Ovary (tissue), 3 donors: ENCODE measurements around the gene LAMC1.

ENCODE experiments used
- POLR2A ChIP-seq: fragments of 450-650 bp; IDR thresholded peaks from one replicate; pipeline ENCODE4 v1.6.1; 2017; ENCODE audit warnings: antibody characterized with exemption, mild to moderate bottlenecking, moderate library complexity
- TF ChIP-seq, protein P1 (sequence below), 3 donors: fragments of 450-650 bp in 2 of 3; fragments of 200-600 bp in 1 of 3; IDR thresholded peaks; one replicate each; pipeline versions ENCODE4 v1.5.1 to v1.8.0; 2016 to 2022; ENCODE audit warnings: antibody characterized with exemption in 3 of 3, mild to moderate bottlenecking in 1 of 3
- donor health status: DM: no; HTN: no; CAD: no.

DNA sequence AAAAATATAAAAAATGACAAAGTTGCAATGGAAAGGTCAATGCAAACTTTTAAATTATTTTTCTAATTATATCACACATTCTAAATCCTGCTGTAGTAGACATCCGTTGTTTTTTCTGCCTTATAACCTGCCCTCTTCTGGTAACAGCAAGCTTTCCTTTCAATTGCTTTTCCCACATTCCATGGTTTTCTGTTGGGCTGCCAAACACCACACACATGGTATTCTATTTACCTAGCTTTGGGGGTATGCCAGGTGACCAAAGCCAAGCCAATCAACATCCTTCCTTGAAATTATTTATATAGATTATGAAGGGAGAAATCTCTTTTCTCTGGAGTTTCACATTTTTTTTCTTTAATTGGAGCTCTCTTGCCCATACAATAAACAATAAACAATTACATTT is 3.4 kb upstream of the LAMC1 start:
- TF ChIP-seq, protein P1, sequence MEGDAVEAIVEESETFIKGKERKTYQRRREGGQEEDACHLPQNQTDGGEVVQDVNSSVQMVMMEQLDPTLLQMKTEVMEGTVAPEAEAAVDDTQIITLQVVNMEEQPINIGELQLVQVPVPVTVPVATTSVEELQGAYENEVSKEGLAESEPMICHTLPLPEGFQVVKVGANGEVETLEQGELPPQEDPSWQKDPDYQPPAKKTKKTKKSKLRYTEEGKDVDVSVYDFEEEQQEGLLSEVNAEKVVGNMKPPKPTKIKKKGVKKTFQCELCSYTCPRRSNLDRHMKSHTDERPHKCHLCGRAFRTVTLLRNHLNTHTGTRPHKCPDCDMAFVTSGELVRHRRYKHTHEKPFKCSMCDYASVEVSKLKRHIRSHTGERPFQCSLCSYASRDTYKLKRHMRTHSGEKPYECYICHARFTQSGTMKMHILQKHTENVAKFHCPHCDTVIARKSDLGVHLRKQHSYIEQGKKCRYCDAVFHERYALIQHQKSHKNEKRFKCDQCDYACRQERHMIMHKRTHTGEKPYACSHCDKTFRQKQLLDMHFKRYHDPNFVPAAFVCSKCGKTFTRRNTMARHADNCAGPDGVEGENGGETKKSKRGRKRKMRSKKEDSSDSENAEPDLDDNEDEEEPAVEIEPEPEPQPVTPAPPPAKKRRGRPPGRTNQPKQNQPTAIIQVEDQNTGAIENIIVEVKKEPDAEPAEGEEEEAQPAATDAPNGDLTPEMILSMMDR (IDR thresholded peaks at IDR 0.05) = no peak
- no peak for TF ChIP-seq POLR2A
